SJSA1 (cell line): ENCODE results near the gene VPS33A. TPM values are rescaled to one million over a fixed set of nuclear protein-coding genes. Genes with fewer than 3 reads are reported as not detected.

Experiments used
- DNase-seq, 2 experiments: peaks; one replicate each; pipeline ENCODE4 v3.0.0-alpha.2; 2015 to 2020; ENCODE audit warnings: low spot score in 2 of 2, low read depth in 1 of 2
- H3K27ac ChIP-seq: fragments of 250-450 bp; sonication (Bioruptor Pico); 2 replicates; pipeline ENCODE4 v1.5.1; 2020; ENCODE audit warnings: mild to moderate bottlenecking, moderate library complexity
- H3K27me3 ChIP-seq: fragments of 250-450 bp; sonication (Bioruptor Pico); replicated peaks from 2 replicates; pipeline ENCODE4 v1.5.1; 2020; ENCODE audit warnings: mild to moderate bottlenecking, moderate library complexity
- H3K36me3 ChIP-seq: fragments of 250-450 bp; sonication (Bioruptor Pico); 2 replicates; pipeline ENCODE4 v1.5.1; 2020; ENCODE audit warnings: mild to moderate bottlenecking
- H3K4me1 ChIP-seq: fragments of 250-450 bp; sonication (Bioruptor Pico); replicated peaks from 2 replicates; pipeline ENCODE4 v1.6.1; 2021; ENCODE audit warnings: mild to moderate bottlenecking
- H3K4me3 ChIP-seq: fragments of 250-450 bp; sonication (Bioruptor Pico); 2 replicates; pipeline ENCODE4 v1.5.1; 2020; ENCODE audit warnings: mild to moderate bottlenecking
- H3K9me3 ChIP-seq: fragments of 250-450 bp; sonication (Bioruptor Pico); replicated peaks from 2 replicates; pipeline ENCODE4 v1.5.1; 2020; ENCODE audit warnings: mild to moderate bottlenecking
- total RNA-seq: library from RNA; depleted of rRNA; stranded (reverse); fragments of >200 nt; shearing (Covaris generic); gene quantifications from 2 replicates; pipeline ENCODE4 v1.2.3, GENCODE V29; 2014; rRNA removed

VPS33A gene
- total RNA-seq, 1 experiment from 2014 or later = 14.3 TPM

DNA sequence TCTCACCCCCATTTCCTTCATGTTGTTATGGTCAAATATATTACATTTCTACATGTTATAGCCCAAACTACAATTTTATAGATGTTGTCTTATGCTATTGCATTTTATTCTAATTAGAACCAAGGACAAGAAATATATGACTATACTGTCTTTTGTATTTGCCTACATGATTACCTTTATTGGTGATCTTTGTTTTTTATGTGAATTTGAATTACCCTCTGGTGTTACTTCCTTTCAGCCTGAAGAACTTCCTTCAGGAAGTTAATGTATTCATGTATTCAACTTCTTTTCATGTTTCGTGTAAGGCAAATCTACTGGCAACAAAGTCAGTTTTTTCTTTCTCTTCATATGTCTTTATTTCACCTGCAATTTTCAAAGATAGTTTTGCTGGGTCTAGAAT lies 71.5 kb downstream of the VPS33A start:
- H3K27ac ChIP-seq = no peak overlapping the region
- no peaks in the 10 kb centered on the region for H3K27me3 ChIP-seq
- no peaks in the 10 kb centered on the region for H3K36me3 ChIP-seq
- no peak for DNase-seq
- no peak overlapping the region for H3K4me3 ChIP-seq
- no peaks in the 10 kb centered on the region; the same call in 1 of the 2 replicates for H3K9me3 ChIP-seq
- no peaks in the 10 kb centered on the region for H3K4me1 ChIP-seq

DNA sequence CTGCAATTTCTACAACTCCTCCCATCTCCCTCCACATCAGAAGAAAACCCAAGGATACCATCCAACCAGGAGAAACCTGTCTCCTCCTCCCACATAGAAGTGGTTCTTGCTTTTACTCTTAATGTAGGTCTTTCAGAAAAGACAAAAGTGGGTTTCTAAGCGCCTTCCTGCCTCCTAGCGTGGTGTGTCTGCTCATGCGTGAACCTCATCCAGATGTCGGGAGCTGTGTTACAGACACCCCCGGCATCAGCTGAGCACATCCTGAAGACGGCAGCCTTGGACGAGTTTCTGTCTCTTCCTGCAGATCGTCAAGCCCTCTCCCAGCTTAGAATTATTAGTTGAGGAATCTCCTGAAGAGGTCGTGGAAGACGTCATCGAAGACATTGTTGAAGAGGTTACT lies 73.9 kb downstream of the VPS33A start:
- H3K4me1 ChIP-seq = no peaks in the 10 kb centered on the region
- H3K27ac ChIP-seq = no peak overlapping the region
- no peak for DNase-seq
- H3K4me3 ChIP-seq = no peak overlapping the region
- H3K27me3 ChIP-seq = no peaks in the 10 kb centered on the region
- H3K9me3 ChIP-seq = no peaks in the 10 kb centered on the region; the same call in 1 of the 2 replicates
- no peaks in the 10 kb centered on the region for H3K36me3 ChIP-seq

DNA sequence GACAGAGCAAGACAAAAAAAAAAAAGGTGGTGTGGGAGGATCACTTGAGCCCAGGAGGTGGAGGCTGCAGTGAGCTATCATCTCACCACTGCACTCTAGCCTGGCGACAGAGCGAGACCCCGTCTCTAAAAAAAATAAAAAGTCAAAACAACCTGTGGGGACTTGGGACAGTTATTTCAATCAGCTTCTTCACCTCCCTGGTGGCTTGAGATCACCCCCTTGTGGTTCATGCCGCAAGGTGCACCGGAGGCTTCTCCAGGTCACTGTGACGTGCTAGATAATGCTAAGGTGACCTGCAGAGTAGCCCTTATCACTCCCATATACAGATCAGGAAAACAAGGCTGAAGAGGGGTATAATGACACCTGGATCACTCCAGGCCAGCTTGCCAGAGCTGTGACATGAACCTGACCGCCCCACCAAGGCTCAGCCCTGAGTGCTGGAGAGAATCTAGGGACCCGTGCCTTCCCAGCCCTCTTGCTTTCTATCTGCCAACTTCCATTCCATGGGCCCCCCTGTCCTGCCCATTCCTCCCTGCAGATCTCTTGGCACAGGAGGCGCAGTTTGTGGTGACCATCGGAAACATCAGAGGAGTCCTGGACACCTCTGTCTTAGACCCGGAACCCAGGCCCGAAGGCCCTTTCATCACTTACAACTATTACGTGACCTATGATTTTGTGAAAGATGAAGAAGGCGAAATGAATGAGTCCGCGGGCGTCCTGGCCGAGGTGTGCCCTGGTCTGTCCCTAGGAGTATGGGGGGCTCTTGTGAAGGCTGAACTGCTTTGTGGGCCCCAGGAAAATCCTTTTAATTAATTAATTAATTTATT lies 75.2 kb downstream of the VPS33A start:
- Histone ChIP-seq H3K4me3 (no peak overlapping the region), H3K4me1 (no peaks in the 10 kb centered on the region), H3K27ac (no peak overlapping the region), H3K27me3 (no peaks in the 10 kb centered on the region), H3K9me3 (no peaks in the 10 kb centered on the region; the same call in 1 of the 2 replicates), H3K36me3 (no peaks in the 10 kb centered on the region)
- peak; percentile 29 to 59 for DNase-seq

DNA sequence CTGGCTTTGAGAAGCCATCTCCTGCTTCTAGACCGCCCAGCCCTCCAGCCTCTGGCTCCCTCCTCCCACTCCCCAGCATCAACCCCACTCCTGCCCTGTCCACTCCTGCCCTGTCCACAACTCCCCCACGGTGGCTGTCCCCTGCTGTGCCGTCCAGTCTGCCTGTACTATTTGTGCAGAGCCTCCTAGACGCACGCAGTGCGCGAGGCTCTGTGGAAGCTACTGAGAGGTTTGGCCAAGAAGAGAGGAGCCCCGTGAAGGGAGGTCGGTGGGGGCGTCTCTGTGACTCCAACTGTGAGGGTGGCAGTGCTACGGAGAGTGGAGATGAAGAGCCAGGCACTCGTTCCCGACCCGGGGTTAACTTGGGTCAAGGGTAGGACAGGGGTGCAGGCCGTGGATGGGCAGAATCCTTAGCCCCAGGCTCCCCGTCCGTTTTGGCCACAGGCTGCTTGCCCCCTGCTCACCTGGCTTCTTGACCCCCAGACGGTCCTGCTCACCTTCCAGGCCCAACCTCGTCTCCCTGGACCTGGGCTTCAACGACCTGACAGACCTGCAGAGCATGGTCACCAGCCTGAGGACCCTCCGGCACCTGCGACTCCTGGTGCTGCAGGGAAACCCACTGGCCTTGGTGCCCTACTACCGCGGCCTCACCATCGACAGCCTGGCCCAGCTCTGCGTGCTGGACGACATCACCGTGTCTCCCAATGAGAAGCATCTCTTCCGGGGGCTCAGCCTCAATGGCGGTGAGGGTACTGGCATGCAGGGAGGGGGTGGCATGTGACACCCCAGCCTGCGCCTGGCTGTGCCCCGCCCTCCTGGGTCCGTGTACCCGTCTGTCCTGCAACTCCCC lies 76.4 kb downstream of the VPS33A start:
- Histone ChIP-seq H3K4me1 (no peaks in the 10 kb centered on the region), H3K27me3 (no peaks in the 10 kb centered on the region), H3K9me3 (no peaks in the 10 kb centered on the region), H3K27ac (no peak overlapping the region), H3K36me3 (no peaks in the 10 kb centered on the region), H3K4me3 (no peak overlapping the region)
- no peak for DNase-seq

DNA sequence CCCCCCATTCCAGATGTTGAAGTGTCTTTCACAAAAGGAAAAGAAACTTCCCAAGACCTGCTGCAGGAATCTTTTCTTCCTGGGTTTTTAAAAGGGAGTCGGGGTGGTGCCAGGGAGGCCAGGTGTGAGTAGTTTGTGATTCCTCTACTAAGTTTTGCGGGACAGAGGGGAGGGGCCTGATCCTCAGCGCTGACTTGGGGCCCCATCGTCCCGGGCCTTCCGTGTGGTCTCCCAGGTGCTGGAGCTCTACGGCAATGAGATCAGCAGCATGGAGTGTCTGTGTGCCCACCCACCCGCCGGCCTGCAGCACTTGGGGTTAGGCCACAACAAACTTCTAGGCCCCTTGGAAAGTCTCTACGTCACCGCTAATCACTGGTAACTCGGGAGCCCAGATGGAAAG lies 78.8 kb downstream of the VPS33A start:
- no peaks in the 10 kb centered on the region for H3K36me3 ChIP-seq
- H3K27ac ChIP-seq = no peak overlapping the region
- no peak overlapping the region for H3K4me3 ChIP-seq
- DNase-seq = no peak
- no peaks in the 10 kb centered on the region for H3K4me1 ChIP-seq
- H3K27me3 ChIP-seq = 0 out of 2 replicates have a peak, but pooled peaks cover 4% of the 10 kb centered on the region
- no peaks in the 10 kb centered on the region for H3K9me3 ChIP-seq

DNA sequence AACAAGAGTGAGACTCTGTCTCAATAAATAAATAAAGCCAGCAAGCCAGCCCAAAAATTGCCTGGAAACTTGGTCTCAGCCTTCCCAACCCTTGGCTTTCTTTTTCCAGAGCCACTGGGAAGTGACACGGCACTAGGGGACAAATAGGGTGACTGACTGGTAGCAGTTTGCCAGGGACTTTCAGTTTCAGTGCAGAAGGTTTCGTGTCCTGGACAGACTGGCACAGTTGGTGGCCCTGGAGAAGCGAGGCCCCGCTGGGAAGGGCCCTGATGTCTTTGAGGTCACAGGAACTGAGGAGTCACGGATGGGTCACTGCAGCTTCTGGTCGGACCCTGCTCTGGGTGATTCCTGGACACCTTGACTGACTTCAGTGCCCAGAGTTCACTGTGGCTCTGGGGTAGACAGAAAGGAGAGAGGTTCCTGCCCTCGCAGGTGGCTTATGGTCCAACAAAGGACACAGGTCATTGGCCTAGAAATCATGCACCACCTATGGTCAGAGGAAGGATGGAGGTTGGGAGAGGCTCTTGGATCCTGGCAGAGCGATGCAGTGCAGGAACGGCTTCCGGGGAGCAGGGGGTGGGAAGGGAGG lies 80.7 kb downstream of the VPS33A start:
- Histone ChIP-seq H3K4me1 (no peaks in the 10 kb centered on the region), H3K9me3 (no peaks in the 10 kb centered on the region), H3K27ac (no peak overlapping the region), H3K27me3 (0 out of 2 replicates have a peak, but pooled peaks cover 4% of the 10 kb centered on the region), H3K4me3 (no peak overlapping the region), H3K36me3 (no peaks in the 10 kb centered on the region)
- DNase-seq = no peak

DNA sequence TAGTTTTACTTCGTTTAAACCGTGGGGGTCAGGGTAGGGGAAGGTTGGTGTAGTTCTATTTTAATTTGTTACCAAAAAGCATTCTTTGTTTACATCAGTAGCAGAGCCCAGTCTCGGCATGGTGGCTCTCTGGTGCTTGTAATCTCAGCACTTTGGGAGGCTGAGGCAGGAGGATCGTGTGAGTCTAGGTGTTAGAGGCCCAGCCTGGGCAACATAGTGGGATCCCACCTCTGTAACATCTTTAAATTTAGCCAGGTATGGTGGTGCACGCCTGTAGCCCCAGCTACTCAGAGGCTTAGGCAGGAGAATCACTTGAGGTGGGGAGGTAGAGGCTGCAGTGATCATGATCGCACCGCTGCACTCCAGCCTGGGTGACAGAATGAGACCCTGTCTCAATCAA lies 81.2 kb downstream of the VPS33A start:
- no peak overlapping the region for H3K4me3 ChIP-seq
- no peak for DNase-seq

DNA sequence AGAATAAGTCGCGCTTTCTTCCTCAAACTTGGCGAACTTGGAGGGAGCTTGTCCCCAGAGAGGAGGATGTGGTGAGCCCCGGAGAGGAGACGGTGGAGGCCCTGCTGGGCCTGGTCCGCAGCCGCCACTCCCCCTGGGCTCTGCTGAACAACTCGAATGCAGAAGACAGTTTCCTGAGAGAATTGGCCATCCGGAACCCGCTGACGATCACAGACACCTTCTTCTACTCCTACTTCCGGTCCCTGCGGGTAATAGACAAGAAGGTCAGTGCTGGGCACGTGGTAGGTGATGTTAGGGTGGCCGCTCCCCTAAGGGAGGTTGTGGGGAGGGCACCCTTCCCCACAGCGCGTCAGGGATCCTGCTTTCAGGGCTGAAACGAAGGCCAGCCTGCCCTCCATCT lies 81.8 kb downstream of the VPS33A start:
- no peak for DNase-seq
- H3K9me3 ChIP-seq = no peaks in the 10 kb centered on the region
- H3K4me3 ChIP-seq = no peak overlapping the region
- no peak overlapping the region for H3K27ac ChIP-seq
- 0 out of 2 replicates have a peak, but pooled peaks cover 4% of the 10 kb centered on the region for H3K27me3 ChIP-seq
- H3K36me3 ChIP-seq = no peaks in the 10 kb centered on the region
- H3K4me1 ChIP-seq = no peaks in the 10 kb centered on the region

More for the DNA sequence above, 81.2 kb downstream of the VPS33A start:
- H3K27me3 ChIP-seq = 0 out of 2 replicates have a peak, but pooled peaks cover 4% of the 10 kb centered on the region
- H3K27ac ChIP-seq = no peak overlapping the region
- no peaks in the 10 kb centered on the region for H3K36me3 ChIP-seq
- H3K4me1 ChIP-seq = no peaks in the 10 kb centered on the region
- H3K9me3 ChIP-seq = no peaks in the 10 kb centered on the region

DNA sequence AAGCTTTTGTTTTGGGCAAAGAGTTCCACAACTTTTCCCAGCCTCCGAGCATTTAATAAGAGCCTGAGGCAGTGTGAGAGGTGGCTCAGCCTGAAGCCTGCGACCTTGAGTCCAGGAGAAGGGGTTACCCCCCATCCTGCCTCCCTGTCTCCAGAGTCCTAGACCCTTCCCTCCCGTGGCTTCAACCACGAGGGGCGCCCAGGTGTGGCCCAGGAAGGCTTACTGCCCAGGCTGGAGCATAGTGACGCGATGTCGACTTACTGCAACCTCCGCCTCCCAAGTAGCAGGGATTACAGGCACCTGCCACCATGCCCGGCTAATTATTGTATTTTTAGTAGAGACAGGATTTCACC lies 82.7 kb downstream of the VPS33A start:
- no peak overlapping the region for H3K27ac ChIP-seq
- no peak overlapping the region for H3K4me3 ChIP-seq
- no peak for DNase-seq
- no peaks in the 10 kb centered on the region for H3K9me3 ChIP-seq
- no peaks in the 10 kb centered on the region for H3K4me1 ChIP-seq
- H3K27me3 ChIP-seq = 0 out of 2 replicates have a peak, but pooled peaks cover 4% of the 10 kb centered on the region
- H3K36me3 ChIP-seq = no peaks in the 10 kb centered on the region

DNA sequence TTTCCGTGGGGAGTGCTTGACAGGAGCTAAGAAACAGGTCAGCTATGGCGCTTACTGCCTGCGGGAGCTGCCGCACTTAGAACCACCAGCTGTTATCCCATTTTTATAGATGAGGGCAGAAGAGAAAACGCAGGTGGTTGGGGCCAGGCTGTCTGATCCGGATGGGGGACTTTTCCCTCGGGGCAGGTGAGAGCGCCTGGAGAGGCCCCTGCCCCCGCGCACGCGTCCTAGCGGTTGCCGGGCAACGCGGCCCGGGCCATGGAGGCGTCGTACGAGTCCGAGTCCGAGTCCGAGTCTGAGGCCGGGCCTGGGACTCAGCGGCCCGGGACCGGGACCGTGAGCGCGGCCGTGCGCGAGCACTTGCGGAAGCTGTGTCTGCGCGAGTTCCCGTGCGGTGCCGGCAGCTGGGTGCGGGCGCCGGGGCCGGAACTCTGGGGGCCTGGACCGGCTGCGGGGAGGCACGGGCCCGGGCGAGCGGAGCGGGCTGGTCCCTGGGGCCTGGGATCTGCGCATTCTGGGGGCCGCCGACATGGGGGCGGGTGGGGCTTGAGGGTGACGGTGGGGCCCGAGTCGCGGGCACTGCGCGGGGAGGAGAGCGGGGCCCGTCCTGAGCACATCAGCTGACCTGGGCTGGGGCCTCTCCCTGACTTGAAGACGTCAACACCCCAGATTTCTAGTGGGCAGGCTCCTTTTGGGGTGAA lies 83.3 kb downstream of the VPS33A start, which contains the start of gene LRRC43:
LRRC43 (plus strand) TSS at position 237 of the 701 bp plus-strand sequence; CDS start at position 259, 22 bp downstream.
- no peak for DNase-seq
- 0 out of 2 replicates have a peak within 1 kb of the TSS, but pooled peaks have one; percentile 11 for H3K4me3 ChIP-seq
- no peaks in the 10 kb centered on the region for H3K36me3 ChIP-seq
- H3K9me3 ChIP-seq = no peaks in the 10 kb centered on the region
- 0 out of 2 replicates have a peak, but pooled peaks cover 4% of the 10 kb centered on the region for H3K27me3 ChIP-seq
- H3K4me1 ChIP-seq = no peaks in the 10 kb centered on the region
- H3K27ac ChIP-seq = no peak within 1 kb of the TSS

Other genes with a start within 250 kb of the VPS33A start
- 1.5 and 6.4 TPM in 2 replicates for gene BCL7A, start 244.6 kb downstream of the VPS33A start, total RNA-seq
- gene MLXIP, start 187.7 kb downstream of the VPS33A start, total RNA-seq = 11.1 and 13.5 TPM in 2 replicates
- gene IL31, start 92.3 kb downstream of the VPS33A start, total RNA-seq = not detected in 2 replicates
- gene LRRC43, start 83.4 kb downstream of the VPS33A start, total RNA-seq = not detected in 2 replicates
- not detected in 2 replicates for gene B3GNT4, start 62.8 kb downstream of the VPS33A start, total RNA-seq
- 66.6 and 84.1 TPM in 2 replicates for gene DIABLO, start 40.4 kb downstream of the VPS33A start, total RNA-seq
- 33.7 and 41.3 TPM in 2 replicates for gene CLIP1, start 156.2 kb upstream of the VPS33A start, total RNA-seq
- gene ZCCHC8, start 234.4 kb upstream of the VPS33A start, total RNA-seq = 15.2 and 22.3 TPM in 2 replicates